Mesenchymal stem cell (in vitro differentiated cells and primary cell): ENCODE measurements around the gene USB1.

Experiments
- DNase-seq: peaks from one replicate; pipeline ENCODE4 v3.0.0-alpha.2; 2013
- H2AFZ ChIP-seq: one replicate; pipeline ENCODE4 v1.6.1; 2013; ENCODE audit warnings: low read depth, mild to moderate bottlenecking, control low read depth, inconsistent platforms, low read length, moderate library complexity
- H2AK5ac ChIP-seq: 2 replicates; pipeline ENCODE4 v1.6.1; 2013; ENCODE audit warnings: low read length, moderate library complexity, mild to moderate bottlenecking, inconsistent platforms; ENCODE audit not compliant: severe bottlenecking
- H2BK120ac ChIP-seq: one replicate; pipeline ENCODE4 v1.6.1; 2013; ENCODE audit warnings: low read depth, mild to moderate bottlenecking, inconsistent platforms, low read length, moderate library complexity
- H2BK12ac ChIP-seq, 2 experiments: one replicate each; pipeline ENCODE4 v1.6.1; 2013; ENCODE audit warnings: inconsistent platforms in 2 of 2, low read length in 2 of 2, mild to moderate bottlenecking in 2 of 2, moderate library complexity in 2 of 2, control low read depth in 1 of 2
- H2BK15ac ChIP-seq: one replicate; pipeline ENCODE4 v1.6.1; 2013; ENCODE audit warnings: mild to moderate bottlenecking, low read depth, inconsistent platforms; ENCODE audit not compliant: poor library complexity, severe bottlenecking
- H2BK5ac ChIP-seq: 2 replicates; pipeline ENCODE4 v1.6.1; 2013; ENCODE audit warnings: low read depth, mild to moderate bottlenecking, low read length, control low read depth, inconsistent platforms; ENCODE audit not compliant: poor library complexity, severe bottlenecking
- H3K14ac ChIP-seq, 2 experiments: one replicate each; pipeline ENCODE4 v1.6.1; 2013; ENCODE audit warnings: inconsistent platforms in 2 of 2, low read length in 2 of 2, control low read depth in 1 of 2, mild to moderate bottlenecking in 1 of 2, moderate library complexity in 1 of 2
- H3K18ac ChIP-seq, 2 experiments: one replicate each; pipeline ENCODE4 v1.6.1; 2013; ENCODE audit warnings: inconsistent platforms in 2 of 2, low read length in 2 of 2, control low read depth in 1 of 2, low read depth in 1 of 2, mild to moderate bottlenecking in 1 of 2
- H3K23ac ChIP-seq, 2 experiments: one replicate each; pipeline ENCODE4 v1.6.1; 2013; ENCODE audit warnings: inconsistent platforms in 2 of 2, low read length in 2 of 2, mild to moderate bottlenecking in 2 of 2, moderate library complexity in 2 of 2, control low read depth in 1 of 2
- H3K27ac ChIP-seq: 2 replicates; pipeline ENCODE4 v1.5.1; 2013; ENCODE audit warnings: mild to moderate bottlenecking, moderate library complexity, low read length, control low read depth, inconsistent platforms; ENCODE audit not compliant: poor library complexity, severe bottlenecking
- H3K27me3 ChIP-seq, 2 experiments: 2 replicates each; pipeline versions ENCODE4 v1.6.1 to v1.7.0; 2013; ENCODE audit warnings: low read length in 2 of 2, mild to moderate bottlenecking in 2 of 2, moderate library complexity in 2 of 2, control low read depth in 1 of 2, inconsistent platforms in 1 of 2; ENCODE audit not compliant: control insufficient read depth in 1 of 2, insufficient read depth in 1 of 2
- H3K36me3 ChIP-seq, 2 experiments: 2 replicates each; pipeline versions ENCODE4 v1.6.1 to v1.7.0; 2013; ENCODE audit warnings: low read length in 2 of 2, control low read depth in 1 of 2, inconsistent platforms in 1 of 2, low read depth in 1 of 2, mild to moderate bottlenecking in 1 of 2; ENCODE audit not compliant: insufficient read depth in 2 of 2, control insufficient read depth in 1 of 2
- H3K4ac ChIP-seq, 2 experiments: one replicate each; pipeline ENCODE4 v1.6.1; 2013; ENCODE audit warnings: inconsistent platforms in 2 of 2, low read length in 2 of 2, mild to moderate bottlenecking in 2 of 2, moderate library complexity in 2 of 2, control low read depth in 1 of 2, low read depth in 1 of 2
- H3K4me1 ChIP-seq: 2 replicates; pipeline ENCODE4 v1.6.1; 2013; ENCODE audit warnings: low read depth, low read length, control low read depth; ENCODE audit not compliant: control insufficient read depth, insufficient read depth
- H3K4me2 ChIP-seq: 2 replicates; pipeline ENCODE4 v1.6.1; 2013; ENCODE audit warnings: low read length, mild to moderate bottlenecking, inconsistent platforms; ENCODE audit not compliant: poor library complexity, severe bottlenecking
- H3K4me3 ChIP-seq, 2 experiments: 2 replicates each; pipeline versions ENCODE4 v1.5.1 to v1.7.0; 2013; ENCODE audit warnings: low read length in 2 of 2, mild to moderate bottlenecking in 2 of 2, control low read depth in 1 of 2, low read depth in 1 of 2; ENCODE audit not compliant: insufficient read depth in 1 of 2
- H3K79me1 ChIP-seq: replicated peaks from 2 replicates; pipeline ENCODE4 v1.6.1; 2013; ENCODE audit warnings: mild to moderate bottlenecking, control low read depth, low read length, inconsistent platforms; ENCODE audit not compliant: poor library complexity, severe bottlenecking
- H3K9ac ChIP-seq: 2 replicates; pipeline ENCODE4 v1.7.0; 2013; ENCODE audit warnings: mild to moderate bottlenecking, low read length, moderate library complexity
- H3K9me3 ChIP-seq: 2 replicates; pipeline ENCODE4 v1.7.0; 2013; ENCODE audit warnings: mild to moderate bottlenecking, low read length; ENCODE audit not compliant: control insufficient read depth
- H4K8ac ChIP-seq: one replicate; pipeline ENCODE4 v1.6.1; 2013; ENCODE audit warnings: inconsistent platforms, mild to moderate bottlenecking, low read length, moderate library complexity
- H4K91ac ChIP-seq: one replicate; pipeline ENCODE4 v1.6.1; 2013; ENCODE audit warnings: mild to moderate bottlenecking, low read length, inconsistent platforms
- WGBS: methylation state at CpG from one replicate; pipeline ENCODE4 v1.1.7; 2013; ENCODE audit warnings: mixed read lengths; 5-methylcytosine and 5-hydroxymethylcytosine counted together

USB1 gene

DNA sequence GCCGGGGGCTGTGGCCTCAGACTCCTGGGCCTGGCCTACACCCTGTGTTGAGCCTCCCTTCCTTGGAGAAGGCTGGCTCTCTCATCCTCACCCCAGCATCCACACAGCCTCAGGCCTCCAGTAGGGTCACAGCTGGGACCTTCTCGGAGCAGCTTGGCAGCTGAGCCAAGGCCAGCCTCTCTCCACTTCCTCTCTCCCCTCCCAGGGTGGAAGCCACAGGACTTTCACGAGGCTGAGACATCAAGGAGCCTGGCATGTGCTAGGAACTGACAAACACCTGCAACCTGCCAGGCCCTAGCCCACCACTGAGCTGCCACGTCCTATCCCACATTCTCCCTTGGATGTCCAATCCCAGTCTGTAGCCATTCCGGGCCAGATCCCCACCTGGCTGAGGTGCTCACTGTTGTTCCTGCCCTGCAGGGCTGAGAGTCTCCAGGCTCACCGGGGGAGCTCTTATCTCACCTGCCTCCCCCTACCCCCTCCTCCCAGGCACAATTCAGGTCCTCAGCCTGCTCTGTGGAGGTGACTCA lies 27.4 kb downstream of the USB1 start:
- Histone ChIP-seq H3K18ac (no peak overlapping the region), H2BK15ac (no peak overlapping the region), H3K27ac (no peak overlapping the region), H3K27me3 (peaks cover 35 to 40% of the 10 kb centered on the region in 2 experiments), H2AFZ (no peak overlapping the region), H3K23ac (no peak overlapping the region), H3K9me3 (no peaks in the 10 kb centered on the region), H3K79me1 (peaks cover 13% of the 10 kb centered on the region), H2BK120ac (no peak overlapping the region), H3K36me3 (peaks cover 0 to 11% of the 10 kb centered on the region in 2 experiments), H4K8ac (no peak overlapping the region), H3K4me2 (no peak overlapping the region), H3K9ac (no peak overlapping the region), H2BK12ac (no peak overlapping the region), H3K4ac (no peak overlapping the region), H3K14ac (no peak overlapping the region), H4K91ac (peak overlapping the region; percentile 35), H3K4me1 (peaks cover 47% of the 10 kb centered on the region), H2AK5ac (no peak overlapping the region), H2BK5ac (no peak overlapping the region), H3K4me3 (no peak overlapping the region)
- 78% methylated on average over 6 of the region's 6 CpGs for WGBS
- no peak for DNase-seq

DNA sequence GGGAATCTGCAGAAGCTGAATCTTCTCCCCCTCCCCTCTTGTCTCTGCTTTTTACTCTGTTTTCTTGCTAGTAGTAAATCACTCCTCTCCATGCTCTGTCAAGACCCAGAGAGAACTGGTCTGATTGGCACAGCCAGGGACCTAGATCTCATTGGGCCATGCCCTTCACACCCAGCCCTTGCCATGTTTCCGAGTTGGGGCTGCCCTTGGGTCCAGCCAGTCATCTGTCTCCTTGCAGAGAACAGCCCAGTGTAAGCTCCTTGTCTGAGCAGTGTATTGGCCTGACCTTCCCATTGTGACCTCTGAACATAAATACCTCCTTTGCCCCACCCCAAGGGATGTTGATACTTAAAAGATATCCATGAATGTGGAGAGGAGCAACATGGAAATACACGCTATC lies 28.2 kb downstream of the USB1 start:
- Histone ChIP-seq H3K4me2 (no peak overlapping the region), H3K9me3 (no peaks in the 10 kb centered on the region), H3K4me3 (no peak overlapping the region), H3K79me1 (peaks cover 13% of the 10 kb centered on the region), H4K8ac (no peak overlapping the region), H3K27me3 (peaks cover 27 to 41% of the 10 kb centered on the region in 2 experiments), H3K4ac (no peak overlapping the region), H2BK5ac (no peak overlapping the region), H2AFZ (no peak overlapping the region), H2BK15ac (no peak overlapping the region), H4K91ac (no peak overlapping the region), H3K27ac (no peak overlapping the region), H3K14ac (no peak overlapping the region), H3K36me3 (peaks cover 0 to 11% of the 10 kb centered on the region in 2 experiments), H2BK120ac (no peak overlapping the region), H2BK12ac (no peak overlapping the region), H3K18ac (no peak overlapping the region), H3K4me1 (peaks cover 47% of the 10 kb centered on the region), H3K23ac (no peak overlapping the region), H2AK5ac (no peak overlapping the region), H3K9ac (no peak overlapping the region)
- WGBS: 90% methylated on average over 2 of the region's 2 CpGs
- DNase-seq: no peak

- Histone ChIP-seq H2BK5ac (no peak overlapping the region), H3K4me1 (peaks cover 40% of the 10 kb centered on the region), H4K8ac (no peak overlapping the region), H3K4ac (no peak overlapping the region), H2AFZ (no peak overlapping the region), H3K18ac (no peak overlapping the region), H2BK12ac (peak overlapping the region in 1 of 2 experiments; percentile 59), H3K27ac (no peak overlapping the region), H3K79me1 (peaks cover 13% of the 10 kb centered on the region), H3K9me3 (no peaks in the 10 kb centered on the region), H2BK120ac (no peak overlapping the region), H3K9ac (no peak overlapping the region), H4K91ac (no peak overlapping the region), H3K4me2 (no peak overlapping the region), H2BK15ac (no peak overlapping the region), H3K23ac (no peak overlapping the region), H2AK5ac (no peak overlapping the region), H3K4me3 (no peak overlapping the region), H3K36me3 (peaks cover 0 to 11% of the 10 kb centered on the region in 2 experiments), H3K14ac (no peak overlapping the region), H3K27me3 (peaks cover 19 to 50% of the 10 kb centered on the region in 2 experiments)
- WGBS: 87% methylated on average over 11 of the region's 11 CpGs
- DNase-seq: no peak
Observed at GRCh38 chr16:58030136-58030840, 29.1 kb downstream of the USB1 start.

- H2BK15ac ChIP-seq: peak overlapping the region; percentile 36
- WGBS: 85% methylated on average over 12 of the region's 14 CpGs
Observed at GRCh38 chr16:58031016-58031800, 30.0 kb downstream of the USB1 start.

More at GRCh38 chr16:58031016-58031800, 30.0 kb downstream of the USB1 start:
- no peak for DNase-seq
- Histone ChIP-seq H3K4me2 (no peak overlapping the region), H2AK5ac (no peak overlapping the region), H3K14ac (no peak overlapping the region), H3K4me3 (no peak overlapping the region), H3K9ac (no peak overlapping the region), H2AFZ (no peak overlapping the region), H2BK12ac (no peak overlapping the region), H3K79me1 (peaks cover 13% of the 10 kb centered on the region), H3K27me3 (peaks cover 19 to 55% of the 10 kb centered on the region in 2 experiments), H2BK120ac (no peak overlapping the region), H3K36me3 (peaks cover 0 to 11% of the 10 kb centered on the region in 2 experiments), H3K9me3 (no peaks in the 10 kb centered on the region), H3K4ac (no peak overlapping the region), H3K27ac (no peak overlapping the region), H4K8ac (no peak overlapping the region), H2BK5ac (no peak overlapping the region), H3K18ac (no peak overlapping the region), H3K23ac (no peak overlapping the region), H4K91ac (no peak overlapping the region), H3K4me1 (peaks cover 36% of the 10 kb centered on the region)
